MM.1S (cell line): ENCODE measurements around the gene RHOBTB3.

Experiments
- EZH2 ChIP-seq: fragments of 300-600 bp; sonication (generic); optimal IDR thresholded peaks from 2 replicates; pipeline ENCODE3; 2017; ENCODE audit warnings: low read depth, mild to moderate bottlenecking, antibody characterized with exemption, low read length, mixed read lengths
- EZH2phosphoT487 ChIP-seq: fragments of 300-600 bp; sonication (generic); IDR thresholded peaks from 2 replicates; pipeline ENCODE4 v1.6.1; 2018; ENCODE audit warnings: antibody characterized with exemption, low read length
- TF ChIP-seq, protein P1 (sequence below): fragments of 300-600 bp; sonication (generic); IDR thresholded peaks from 2 replicates; pipeline ENCODE4 v1.5.1; 2016; ENCODE audit warnings: antibody characterized with exemption, low read length, mixed read lengths

DNA sequence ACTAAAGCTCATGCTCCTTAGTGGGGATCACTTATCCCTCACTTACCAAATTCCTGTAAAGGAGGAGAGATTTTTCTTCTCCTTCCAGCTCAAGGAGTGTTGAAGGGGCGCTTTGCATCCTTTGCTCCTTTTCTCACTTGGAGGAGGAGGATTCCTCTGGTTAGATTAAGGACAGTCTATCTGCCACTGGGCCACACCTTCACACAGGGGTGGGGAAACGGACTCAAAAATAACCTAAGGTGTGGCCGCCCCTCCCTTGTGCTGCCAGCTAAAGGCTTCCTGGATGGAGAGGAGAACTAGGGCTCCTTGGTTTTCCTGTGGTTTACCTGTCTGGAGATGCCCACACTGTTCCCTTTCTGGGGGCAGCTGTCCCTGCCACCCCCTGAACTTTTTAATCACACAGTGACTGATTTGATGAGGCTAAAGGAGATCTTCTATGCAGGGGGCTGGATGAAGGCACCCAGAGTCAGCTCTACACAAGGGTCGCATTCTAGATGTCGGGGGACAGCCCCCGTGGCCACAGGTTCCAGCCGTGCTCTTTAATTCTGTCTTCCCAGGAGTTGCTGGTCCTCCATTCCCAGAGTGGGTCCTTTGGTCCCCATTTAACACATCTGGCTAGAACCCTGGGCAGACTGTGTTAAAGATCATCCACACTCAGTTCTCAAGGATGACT, 77.0 kb downstream of the RHOBTB3 start:
- TF ChIP-seq, protein P1, sequence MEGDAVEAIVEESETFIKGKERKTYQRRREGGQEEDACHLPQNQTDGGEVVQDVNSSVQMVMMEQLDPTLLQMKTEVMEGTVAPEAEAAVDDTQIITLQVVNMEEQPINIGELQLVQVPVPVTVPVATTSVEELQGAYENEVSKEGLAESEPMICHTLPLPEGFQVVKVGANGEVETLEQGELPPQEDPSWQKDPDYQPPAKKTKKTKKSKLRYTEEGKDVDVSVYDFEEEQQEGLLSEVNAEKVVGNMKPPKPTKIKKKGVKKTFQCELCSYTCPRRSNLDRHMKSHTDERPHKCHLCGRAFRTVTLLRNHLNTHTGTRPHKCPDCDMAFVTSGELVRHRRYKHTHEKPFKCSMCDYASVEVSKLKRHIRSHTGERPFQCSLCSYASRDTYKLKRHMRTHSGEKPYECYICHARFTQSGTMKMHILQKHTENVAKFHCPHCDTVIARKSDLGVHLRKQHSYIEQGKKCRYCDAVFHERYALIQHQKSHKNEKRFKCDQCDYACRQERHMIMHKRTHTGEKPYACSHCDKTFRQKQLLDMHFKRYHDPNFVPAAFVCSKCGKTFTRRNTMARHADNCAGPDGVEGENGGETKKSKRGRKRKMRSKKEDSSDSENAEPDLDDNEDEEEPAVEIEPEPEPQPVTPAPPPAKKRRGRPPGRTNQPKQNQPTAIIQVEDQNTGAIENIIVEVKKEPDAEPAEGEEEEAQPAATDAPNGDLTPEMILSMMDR, result no peak
- TF ChIP-seq EZH2, result no peak
- TF ChIP-seq EZH2phosphoT487, result no peak
